SK-N-SH treated with all-trans-retinoic acid at 6 μM for 48 hours (cell line): ENCODE data around the gene SLC35F3.
A peak's percentile ranks its signal among the peaks of the same experiment; 100 is the strongest.

Experiments used
- ATAC-seq: fragments of 200-7000 bp; cut with Tn5 transposase; 3 replicates; pipeline ENCODE4 v1.9.1; 2020; ENCODE audit warnings: mild to moderate bottlenecking, moderate library complexity
- ARNTL ChIP-seq: fragments of 450-650 bp; formaldehyde crosslinking; IDR thresholded peaks from 2 replicates; pipeline ENCODE4 v1.5.0; 2020; ENCODE audit warnings: low read depth, mild to moderate bottlenecking, moderate library complexity, borderline replicate concordance
- CSDC2 ChIP-seq: fragments of 250-450 bp; sonication (Bioruptor Pico); IDR thresholded peaks from 2 replicates; pipeline ENCODE4 v1.5.0; 2020; ENCODE audit warnings: mild to moderate bottlenecking, moderate library complexity
- GLIS3 ChIP-seq: fragments of 250-450 bp; sonication (Bioruptor Pico); IDR thresholded peaks from 2 replicates; pipeline ENCODE4 v1.5.0; 2020; ENCODE audit warnings: mild to moderate bottlenecking, moderate library complexity
- ISL1 ChIP-seq: fragments of 250-450 bp; sonication (Bioruptor Pico); IDR thresholded peaks from 2 replicates; pipeline ENCODE4 v2.1.2; 2022; ENCODE audit warnings: mild to moderate bottlenecking, moderate library complexity
- OSR1 ChIP-seq: fragments of 250-450 bp; sonication (Bioruptor Pico); IDR thresholded peaks from 2 replicates; pipeline ENCODE4 v1.8.0; 2022; ENCODE audit warnings: moderate library complexity, mild to moderate bottlenecking, inconsistent platforms
- SNAI2 ChIP-seq: fragments of 250-450 bp; sonication (Bioruptor Pico); IDR thresholded peaks from 2 replicates; pipeline ENCODE4 v1.5.0; 2020; ENCODE audit warnings: mild to moderate bottlenecking, moderate library complexity
- TCF4 ChIP-seq: fragments of 250-450 bp; sonication (Bioruptor Pico); IDR thresholded peaks from 2 replicates; pipeline ENCODE4 v1.8.0; 2021; ENCODE audit warnings: mild to moderate bottlenecking, moderate library complexity, borderline replicate concordance
- TOX ChIP-seq: fragments of 250-450 bp; sonication (Bioruptor Pico); IDR thresholded peaks from 2 replicates; pipeline ENCODE4 v1.8.0; 2021; ENCODE audit warnings: mild to moderate bottlenecking, moderate library complexity, borderline replicate concordance
- ZC3H10 ChIP-seq: fragments of 250-450 bp; sonication (Bioruptor Pico); IDR thresholded peaks from 2 replicates; pipeline ENCODE4 v1.5.1; 2021; ENCODE audit warnings: mild to moderate bottlenecking, moderate library complexity
- ZFP3 ChIP-seq: fragments of 250-450 bp; sonication (Bioruptor Pico); IDR thresholded peaks from 2 replicates; pipeline ENCODE4 v1.5.0; 2020; ENCODE audit warnings: mild to moderate bottlenecking, moderate library complexity
- ZFP30 ChIP-seq: fragments of 450-650 bp; formaldehyde crosslinking; IDR thresholded peaks from 2 replicates; pipeline ENCODE4 v1.5.0; 2022; ENCODE audit warnings: mild to moderate bottlenecking, moderate library complexity
- ZNF565 ChIP-seq: fragments of 450-650 bp; formaldehyde crosslinking; conservative IDR thresholded peaks from 2 replicates; pipeline ENCODE4 v1.5.0; 2020; ENCODE audit warnings: low read depth, mild to moderate bottlenecking, moderate library complexity
- ZNF70 ChIP-seq: fragments of 450-650 bp; formaldehyde crosslinking; IDR thresholded peaks from 2 replicates; pipeline ENCODE4 v1.5.0; 2020; ENCODE audit warnings: mild to moderate bottlenecking, moderate library complexity
- ZNF8 ChIP-seq: fragments of 450-650 bp; formaldehyde crosslinking; IDR thresholded peaks from 2 replicates; pipeline ENCODE4 v1.5.0; 2020; ENCODE audit warnings: mild to moderate bottlenecking, moderate library complexity
- TF ChIP-seq, protein P1 (sequence below): fragments of 250-450 bp; sonication (Bioruptor Pico); IDR thresholded peaks from 2 replicates; pipeline ENCODE4 v1.5.1; 2021; ENCODE audit warnings: mild to moderate bottlenecking, moderate library complexity
- TF ChIP-seq, protein P2 (sequence below): fragments of 250-450 bp; sonication (Bioruptor Pico); IDR thresholded peaks from 2 replicates; pipeline ENCODE4 v1.8.0; 2021; ENCODE audit warnings: low read depth, mild to moderate bottlenecking, moderate library complexity, borderline replicate concordance
- TF ChIP-seq, protein P3 (sequence below): fragments of 250-450 bp; sonication (Bioruptor Pico); IDR thresholded peaks from 2 replicates; pipeline ENCODE4 v1.5.1; 2020; ENCODE audit warnings: low read depth, mild to moderate bottlenecking, moderate library complexity
- TF ChIP-seq, protein P4 (sequence below): fragments of 250-450 bp; sonication (Bioruptor Pico); IDR thresholded peaks from 2 replicates; pipeline ENCODE4 v1.8.0; 2020; ENCODE audit warnings: mild to moderate bottlenecking, moderate library complexity, borderline replicate concordance
- TF ChIP-seq, protein P5 (sequence below): fragments of 250-450 bp; sonication (Bioruptor Pico); IDR thresholded peaks from 2 replicates; pipeline ENCODE4 v1.5.0; 2020; ENCODE audit warnings: mild to moderate bottlenecking, moderate library complexity

Gene SLC35F3

DNA sequence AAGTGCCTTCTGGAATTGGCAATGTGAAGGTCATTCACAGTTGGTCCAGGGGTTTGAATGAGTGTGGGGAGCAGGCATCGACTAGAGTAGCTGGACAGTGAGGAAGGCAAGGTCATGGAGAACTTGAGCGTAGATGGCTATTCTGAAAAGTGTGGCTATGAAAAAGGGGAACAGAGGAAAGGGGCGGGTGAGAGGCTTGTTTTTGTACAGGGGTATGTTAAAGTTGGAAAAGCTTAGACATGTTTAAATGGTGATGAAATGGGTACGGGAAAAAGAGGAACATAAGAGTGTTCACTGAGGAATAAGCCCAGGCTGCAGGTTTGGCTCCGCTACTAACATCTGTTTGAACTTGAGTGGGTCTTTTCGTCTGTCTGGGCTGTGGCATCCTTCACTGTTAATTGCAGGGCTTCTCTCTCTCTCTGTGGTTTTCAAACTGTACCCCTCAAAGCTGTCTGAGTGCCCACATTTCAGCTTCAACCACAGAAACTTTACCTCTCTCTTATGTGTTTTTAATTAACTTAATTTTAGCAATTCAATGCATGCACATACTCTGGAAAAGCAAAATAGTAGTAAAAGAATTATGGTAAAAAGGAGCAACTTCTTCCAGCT, 398.0 kb downstream of the SLC35F3 start:
- ATAC-seq, result no peak

DNA sequence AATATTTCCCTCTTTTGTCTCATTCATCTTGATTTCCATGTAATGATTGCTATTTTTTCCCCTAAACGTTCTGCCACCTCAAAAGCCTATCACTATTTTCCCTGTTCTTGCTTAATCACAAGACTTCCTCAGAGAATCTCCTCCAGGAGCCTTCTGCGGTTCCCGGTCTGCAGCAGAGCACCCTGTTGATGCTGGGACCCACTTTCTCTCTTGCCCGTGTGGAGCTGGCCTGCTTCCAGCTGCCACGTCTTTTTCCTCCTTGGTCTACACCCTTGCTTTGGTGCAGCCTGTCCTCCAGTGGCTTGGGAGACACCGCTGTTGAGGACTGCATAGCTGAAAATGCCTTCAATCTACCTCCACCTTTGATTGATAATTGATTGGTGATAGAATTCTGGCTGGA, 398.8 kb downstream of the SLC35F3 start:
- no peak for ATAC-seq
- TF ChIP-seq TCF4 (CRISPR knock-in tag) (no peak), ZNF8 (no peak), OSR1 (CRISPR knock-in tag) (no peak), ZFP30 (CRISPR knock-in tag) (no peak)
- TF ChIP-seq, protein P1, sequence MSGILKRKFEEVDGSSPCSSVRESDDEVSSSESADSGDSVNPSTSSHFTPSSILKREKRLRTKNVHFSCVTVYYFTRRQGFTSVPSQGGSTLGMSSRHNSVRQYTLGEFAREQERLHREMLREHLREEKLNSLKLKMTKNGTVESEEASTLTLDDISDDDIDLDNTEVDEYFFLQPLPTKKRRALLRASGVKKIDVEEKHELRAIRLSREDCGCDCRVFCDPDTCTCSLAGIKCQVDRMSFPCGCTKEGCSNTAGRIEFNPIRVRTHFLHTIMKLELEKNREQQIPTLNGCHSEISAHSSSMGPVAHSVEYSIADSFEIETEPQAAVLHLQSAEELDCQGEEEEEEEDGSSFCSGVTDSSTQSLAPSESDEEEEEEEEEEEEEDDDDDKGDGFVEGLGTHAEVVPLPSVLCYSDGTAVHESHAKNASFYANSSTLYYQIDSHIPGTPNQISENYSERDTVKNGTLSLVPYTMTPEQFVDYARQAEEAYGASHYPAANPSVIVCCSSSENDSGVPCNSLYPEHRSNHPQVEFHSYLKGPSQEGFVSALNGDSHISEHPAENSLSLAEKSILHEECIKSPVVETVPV (CRISPR knock-in tag), result no peak
- TF ChIP-seq, all 23 proteins: peak for 0

More for the DNA sequence above, 398.0 kb downstream of the SLC35F3 start:
- TF ChIP-seq GLIS3 (CRISPR knock-in tag) (no peak), ZNF565 (CRISPR knock-in tag) (no peak), ZFP30 (CRISPR knock-in tag) (no peak)
- TF ChIP-seq, protein P2, sequence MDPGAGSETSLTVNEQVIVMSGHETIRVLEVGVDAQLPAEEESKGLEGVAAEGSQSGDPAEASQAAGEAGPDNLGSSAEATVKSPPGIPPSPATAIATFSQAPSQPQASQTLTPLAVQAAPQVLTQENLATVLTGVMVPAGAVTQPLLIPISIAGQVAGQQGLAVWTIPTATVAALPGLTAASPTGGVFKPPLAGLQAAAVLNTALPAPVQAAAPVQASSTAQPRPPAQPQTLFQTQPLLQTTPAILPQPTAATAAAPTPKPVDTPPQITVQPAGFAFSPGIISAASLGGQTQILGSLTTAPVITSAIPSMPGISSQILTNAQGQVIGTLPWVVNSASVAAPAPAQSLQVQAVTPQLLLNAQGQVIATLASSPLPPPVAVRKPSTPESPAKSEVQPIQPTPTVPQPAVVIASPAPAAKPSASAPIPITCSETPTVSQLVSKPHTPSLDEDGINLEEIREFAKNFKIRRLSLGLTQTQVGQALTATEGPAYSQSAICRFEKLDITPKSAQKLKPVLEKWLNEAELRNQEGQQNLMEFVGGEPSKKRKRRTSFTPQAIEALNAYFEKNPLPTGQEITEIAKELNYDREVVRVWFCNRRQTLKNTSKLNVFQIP (CRISPR knock-in tag), result no peak
- TF ChIP-seq, all 23 proteins: peak for 0

DNA sequence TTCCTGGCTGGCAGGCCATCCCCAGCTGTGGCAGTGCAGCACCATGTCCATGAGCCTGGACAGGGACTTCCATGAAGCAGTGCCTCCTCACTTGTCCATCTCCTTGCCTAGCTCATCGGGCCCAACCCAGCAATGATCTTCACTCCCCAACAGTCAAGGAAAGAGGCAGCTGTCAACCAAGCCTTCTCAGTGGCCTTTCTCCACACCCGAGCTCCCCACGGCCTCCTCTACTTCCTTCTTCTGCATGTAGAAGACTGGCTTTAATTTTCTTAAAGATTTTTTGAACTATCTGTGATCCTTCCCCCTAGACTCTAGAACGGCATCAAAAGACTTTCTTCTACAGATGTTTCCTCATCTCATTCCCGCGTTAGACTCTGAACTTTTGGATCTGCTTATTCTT, 403.2 kb downstream of the SLC35F3 start:
- TF ChIP-seq TOX (CRISPR knock-in tag) (no peak), ZNF565 (CRISPR knock-in tag) (no peak)
- ATAC-seq, result no peak

DNA sequence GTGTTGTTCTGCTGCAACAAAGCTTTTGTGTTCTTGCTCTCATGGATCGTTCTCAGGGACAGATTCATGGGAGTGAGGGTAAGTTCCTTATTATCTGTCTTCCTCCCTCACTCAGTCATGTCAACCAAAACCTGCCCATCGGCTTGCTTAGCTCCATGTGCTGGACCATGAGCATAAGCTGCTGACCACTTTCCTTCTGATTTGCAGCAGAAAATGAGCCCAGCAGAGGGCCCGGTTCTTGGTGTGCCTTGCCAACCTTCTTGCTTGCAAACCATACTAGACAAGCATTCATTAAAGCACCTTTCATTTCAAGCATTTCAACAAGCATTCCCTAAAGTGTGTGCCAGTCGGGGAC, 404.7 kb downstream of the SLC35F3 start:
- TF ChIP-seq ZFP3 (CRISPR knock-in tag), result no peak
- no peak for TF ChIP-seq ZNF70 (CRISPR knock-in tag)
- TF ChIP-seq, protein P3, sequence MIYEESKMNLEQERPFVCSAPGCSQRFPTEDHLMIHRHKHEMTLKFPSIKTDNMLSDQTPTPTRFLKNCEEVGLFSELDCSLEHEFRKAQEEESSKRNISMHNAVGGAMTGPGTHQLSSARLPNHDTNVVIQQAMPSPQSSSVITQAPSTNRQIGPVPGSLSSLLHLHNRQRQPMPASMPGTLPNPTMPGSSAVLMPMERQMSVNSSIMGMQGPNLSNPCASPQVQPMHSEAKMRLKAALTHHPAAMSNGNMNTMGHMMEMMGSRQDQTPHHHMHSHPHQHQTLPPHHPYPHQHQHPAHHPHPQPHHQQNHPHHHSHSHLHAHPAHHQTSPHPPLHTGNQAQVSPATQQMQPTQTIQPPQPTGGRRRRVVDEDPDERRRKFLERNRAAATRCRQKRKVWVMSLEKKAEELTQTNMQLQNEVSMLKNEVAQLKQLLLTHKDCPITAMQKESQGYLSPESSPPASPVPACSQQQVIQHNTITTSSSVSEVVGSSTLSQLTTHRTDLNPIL (CRISPR knock-in tag), result no peak
- no peak for TF ChIP-seq OSR1 (CRISPR knock-in tag)
- no peak for TF ChIP-seq ISL1 (CRISPR knock-in tag)
- no peak for TF ChIP-seq SNAI2
- TF ChIP-seq ZFP30 (CRISPR knock-in tag), result no peak
- TF ChIP-seq CSDC2 (CRISPR knock-in tag), result no peak
- TF ChIP-seq, protein P2 (CRISPR knock-in tag), result no peak
- no peak for TF ChIP-seq ZNF8
- no peak for ATAC-seq

DNA sequence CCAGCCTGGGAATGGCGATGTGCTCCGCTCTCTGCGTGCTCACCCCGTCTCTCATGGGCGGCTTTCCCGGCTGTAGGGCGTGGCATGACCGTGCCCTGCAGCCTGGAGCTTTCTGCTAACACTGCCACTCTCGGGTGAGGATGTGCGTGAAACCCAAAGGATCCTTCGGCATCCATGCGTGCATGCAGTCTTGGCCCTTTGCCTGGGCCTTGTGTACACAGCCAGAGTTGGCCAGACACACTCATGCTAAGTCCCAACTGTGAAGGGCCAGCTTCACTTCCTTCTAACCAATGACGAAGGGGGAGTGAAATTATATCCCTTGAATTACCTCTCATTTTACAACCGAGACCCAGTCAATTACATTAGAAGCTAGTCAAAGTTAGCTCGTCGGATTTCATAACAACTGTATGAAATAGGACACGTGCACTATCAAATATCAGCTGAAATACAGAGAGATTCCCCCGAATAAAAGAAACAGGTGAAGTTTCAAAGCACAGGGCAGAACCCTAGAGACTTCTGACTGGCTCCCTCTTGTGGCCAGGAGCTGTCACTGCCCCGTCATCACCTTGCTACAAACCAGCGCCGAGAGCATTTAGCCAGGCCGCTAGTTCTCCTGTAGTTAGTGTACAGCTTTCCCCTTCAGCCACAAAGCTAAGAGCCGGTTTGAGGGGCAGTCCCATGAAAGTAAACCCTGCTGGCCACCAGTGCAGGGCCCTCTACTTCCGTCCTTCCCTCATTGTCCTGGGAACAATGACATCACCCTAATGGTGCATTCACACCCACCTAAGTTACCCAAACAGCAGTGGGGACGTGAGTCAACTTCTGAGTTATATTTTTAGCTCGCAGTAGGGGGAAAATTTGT, 405.4 kb downstream of the SLC35F3 start:
- ATAC-seq, result peak; percentile 97
- TF ChIP-seq, protein P4, sequence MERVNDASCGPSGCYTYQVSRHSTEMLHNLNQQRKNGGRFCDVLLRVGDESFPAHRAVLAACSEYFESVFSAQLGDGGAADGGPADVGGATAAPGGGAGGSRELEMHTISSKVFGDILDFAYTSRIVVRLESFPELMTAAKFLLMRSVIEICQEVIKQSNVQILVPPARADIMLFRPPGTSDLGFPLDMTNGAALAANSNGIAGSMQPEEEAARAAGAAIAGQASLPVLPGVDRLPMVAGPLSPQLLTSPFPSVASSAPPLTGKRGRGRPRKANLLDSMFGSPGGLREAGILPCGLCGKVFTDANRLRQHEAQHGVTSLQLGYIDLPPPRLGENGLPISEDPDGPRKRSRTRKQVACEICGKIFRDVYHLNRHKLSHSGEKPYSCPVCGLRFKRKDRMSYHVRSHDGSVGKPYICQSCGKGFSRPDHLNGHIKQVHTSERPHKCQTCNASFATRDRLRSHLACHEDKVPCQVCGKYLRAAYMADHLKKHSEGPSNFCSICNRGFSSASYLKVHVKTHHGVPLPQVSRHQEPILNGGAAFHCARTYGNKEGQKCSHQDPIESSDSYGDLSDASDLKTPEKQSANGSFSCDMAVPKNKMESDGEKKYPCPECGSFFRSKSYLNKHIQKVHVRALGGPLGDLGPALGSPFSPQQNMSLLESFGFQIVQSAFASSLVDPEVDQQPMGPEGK (CRISPR knock-in tag), result no peak
- no peak for TF ChIP-seq ZFP3 (CRISPR knock-in tag)
- TF ChIP-seq, protein P2 (CRISPR knock-in tag), result no peak
- TF ChIP-seq, protein P5, sequence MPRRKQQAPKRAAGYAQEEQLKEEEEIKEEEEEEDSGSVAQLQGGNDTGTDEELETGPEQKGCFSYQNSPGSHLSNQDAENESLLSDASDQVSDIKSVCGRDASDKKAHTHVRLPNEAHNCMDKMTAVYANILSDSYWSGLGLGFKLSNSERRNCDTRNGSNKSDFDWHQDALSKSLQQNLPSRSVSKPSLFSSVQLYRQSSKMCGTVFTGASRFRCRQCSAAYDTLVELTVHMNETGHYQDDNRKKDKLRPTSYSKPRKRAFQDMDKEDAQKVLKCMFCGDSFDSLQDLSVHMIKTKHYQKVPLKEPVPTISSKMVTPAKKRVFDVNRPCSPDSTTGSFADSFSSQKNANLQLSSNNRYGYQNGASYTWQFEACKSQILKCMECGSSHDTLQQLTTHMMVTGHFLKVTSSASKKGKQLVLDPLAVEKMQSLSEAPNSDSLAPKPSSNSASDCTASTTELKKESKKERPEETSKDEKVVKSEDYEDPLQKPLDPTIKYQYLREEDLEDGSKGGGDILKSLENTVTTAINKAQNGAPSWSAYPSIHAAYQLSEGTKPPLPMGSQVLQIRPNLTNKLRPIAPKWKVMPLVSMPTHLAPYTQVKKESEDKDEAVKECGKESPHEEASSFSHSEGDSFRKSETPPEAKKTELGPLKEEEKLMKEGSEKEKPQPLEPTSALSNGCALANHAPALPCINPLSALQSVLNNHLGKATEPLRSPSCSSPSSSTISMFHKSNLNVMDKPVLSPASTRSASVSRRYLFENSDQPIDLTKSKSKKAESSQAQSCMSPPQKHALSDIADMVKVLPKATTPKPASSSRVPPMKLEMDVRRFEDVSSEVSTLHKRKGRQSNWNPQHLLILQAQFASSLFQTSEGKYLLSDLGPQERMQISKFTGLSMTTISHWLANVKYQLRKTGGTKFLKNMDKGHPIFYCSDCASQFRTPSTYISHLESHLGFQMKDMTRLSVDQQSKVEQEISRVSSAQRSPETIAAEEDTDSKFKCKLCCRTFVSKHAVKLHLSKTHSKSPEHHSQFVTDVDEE (CRISPR knock-in tag), result no peak
- no peak for TF ChIP-seq ARNTL (CRISPR knock-in tag)
- TF ChIP-seq ZNF8, result no peak
- TF ChIP-seq TCF4 (CRISPR knock-in tag), result no peak
- no peak for TF ChIP-seq ZC3H10 (CRISPR knock-in tag)
- no peak for TF ChIP-seq GLIS3 (CRISPR knock-in tag)
- no peak for TF ChIP-seq ZFP30 (CRISPR knock-in tag)
